Left hindlimb (tissue), 1 donor: ENCODE measurements around the gene FBLN1.
"Not testable (repeated sequence)": the region's sequence is repeated elsewhere in the genome, so short reads cannot be mapped to it uniquely, and the experiment has no call there.

Source experiments
- DNase-seq: peaks from one replicate; pipeline ENCODE4 v3.0.0-alpha.2; 2018

The FBLN1 gene

GRCh38 chr22:45586651-45587405 is 84.1 kb downstream of the FBLN1 start:
- no peak for DNase-seq

GRCh38 chr22:45587638-45588505 is 85.2 kb downstream of the FBLN1 start:
- DNase-seq = no peak

GRCh38 chr22:45589556-45589955 is 86.9 kb downstream of the FBLN1 start:
- no peak for DNase-seq

GRCh38 chr22:45590262-45590661 is 87.6 kb downstream of the FBLN1 start:
- no peak for DNase-seq

GRCh38 chr22:45591633-45592213 is 89.0 kb downstream of the FBLN1 start:
- not testable (repeated sequence) for DNase-seq

GRCh38 chr22:45594123-45594941 is 91.6 kb downstream of the FBLN1 start:
- no peak for DNase-seq

GRCh38 chr22:45597460-45598192 is 94.9 kb downstream of the FBLN1 start:
- no peak for DNase-seq

GRCh38 chr22:45598596-45599217 is 96.0 kb downstream of the FBLN1 start:
- no peak for DNase-seq

GRCh38 chr22:45599836-45600577 is 97.3 kb downstream of the FBLN1 start:
- DNase-seq = no peak

- DNase-seq = no peak
Measured at GRCh38 chr22:45600790-45601730, 98.4 kb downstream of the FBLN1 start.

- no peak for DNase-seq
Measured at GRCh38 chr22:45602004-45602733, 99.5 kb downstream of the FBLN1 start.

- no peak for DNase-seq
Measured at GRCh38 chr22:45602824-45603595, 100.3 kb downstream of the FBLN1 start.

GRCh38 chr22:45603619-45604018 is 100.9 kb downstream of the FBLN1 start:
- no peak for DNase-seq

- not testable (repeated sequence) for DNase-seq
Measured at GRCh38 chr22:45608045-45608444, 105.4 kb downstream of the FBLN1 start.

- DNase-seq = no peak
Measured at GRCh38 chr22:45608763-45609180, 106.1 kb downstream of the FBLN1 start.

- DNase-seq = peak; percentile 72
Measured at GRCh38 chr22:45612451-45612901, 109.8 kb downstream of the FBLN1 start.

- DNase-seq = no peak
Measured at GRCh38 chr22:45612940-45613339, 110.3 kb downstream of the FBLN1 start.

- no peak for DNase-seq
Measured at GRCh38 chr22:45615364-45615763, 112.7 kb downstream of the FBLN1 start.
